SK-N-SH treated with all-trans-retinoic acid at 6 μM for 48 hours (cell line): ENCODE results near the gene GDI2.

Experiments
- ATAC-seq: fragments of 200-7000 bp; cut with Tn5 transposase; 3 replicates; pipeline ENCODE4 v1.9.1; 2020; ENCODE audit warnings: mild to moderate bottlenecking, moderate library complexity
- ARNTL ChIP-seq: fragments of 450-650 bp; formaldehyde crosslinking; IDR thresholded peaks from 2 replicates; pipeline ENCODE4 v1.5.0; 2020; ENCODE audit warnings: low read depth, mild to moderate bottlenecking, moderate library complexity, borderline replicate concordance
- BACH2 ChIP-seq: fragments of 250-450 bp; sonication (Bioruptor Pico); IDR thresholded peaks from 2 replicates; pipeline ENCODE4 v1.9.0; 2021; ENCODE audit warnings: mild to moderate bottlenecking, borderline replicate concordance
- CSDC2 ChIP-seq: fragments of 250-450 bp; sonication (Bioruptor Pico); IDR thresholded peaks from 2 replicates; pipeline ENCODE4 v1.5.0; 2020; ENCODE audit warnings: mild to moderate bottlenecking, moderate library complexity
- ESRRG ChIP-seq: fragments of 250-450 bp; sonication (Bioruptor Pico); IDR thresholded peaks from 2 replicates; pipeline ENCODE4 v1.6.1; 2021; ENCODE audit warnings: mild to moderate bottlenecking
- GLIS3 ChIP-seq: fragments of 250-450 bp; sonication (Bioruptor Pico); IDR thresholded peaks from 2 replicates; pipeline ENCODE4 v1.5.0; 2020; ENCODE audit warnings: mild to moderate bottlenecking, moderate library complexity
- ISL1 ChIP-seq: fragments of 250-450 bp; sonication (Bioruptor Pico); IDR thresholded peaks from 2 replicates; pipeline ENCODE4 v2.1.2; 2022; ENCODE audit warnings: mild to moderate bottlenecking, moderate library complexity
- PPARA ChIP-seq: fragments of 250-450 bp; sonication (Bioruptor Pico); IDR thresholded peaks from 2 replicates; pipeline ENCODE4 v1.5.0; 2020; ENCODE audit warnings: mild to moderate bottlenecking, borderline replicate concordance
- RARB ChIP-seq: fragments of 250-450 bp; sonication (Bioruptor Pico); IDR thresholded peaks from 2 replicates; pipeline ENCODE4 v1.8.0; 2021; ENCODE audit warnings: mild to moderate bottlenecking, moderate library complexity
- SNAI2 ChIP-seq: fragments of 250-450 bp; sonication (Bioruptor Pico); IDR thresholded peaks from 2 replicates; pipeline ENCODE4 v1.5.0; 2020; ENCODE audit warnings: mild to moderate bottlenecking, moderate library complexity
- TCF4 ChIP-seq: fragments of 250-450 bp; sonication (Bioruptor Pico); IDR thresholded peaks from 2 replicates; pipeline ENCODE4 v1.8.0; 2021; ENCODE audit warnings: mild to moderate bottlenecking, moderate library complexity, borderline replicate concordance
- ZC3H10 ChIP-seq: fragments of 250-450 bp; sonication (Bioruptor Pico); IDR thresholded peaks from 2 replicates; pipeline ENCODE4 v1.5.1; 2021; ENCODE audit warnings: mild to moderate bottlenecking, moderate library complexity
- ZFP3 ChIP-seq: fragments of 250-450 bp; sonication (Bioruptor Pico); IDR thresholded peaks from 2 replicates; pipeline ENCODE4 v1.5.0; 2020; ENCODE audit warnings: mild to moderate bottlenecking, moderate library complexity
- ZFP30 ChIP-seq: fragments of 450-650 bp; formaldehyde crosslinking; IDR thresholded peaks from 2 replicates; pipeline ENCODE4 v1.5.0; 2022; ENCODE audit warnings: mild to moderate bottlenecking, moderate library complexity
- ZNF565 ChIP-seq: fragments of 450-650 bp; formaldehyde crosslinking; conservative IDR thresholded peaks from 2 replicates; pipeline ENCODE4 v1.5.0; 2020; ENCODE audit warnings: low read depth, mild to moderate bottlenecking, moderate library complexity
- ZNF70 ChIP-seq: fragments of 450-650 bp; formaldehyde crosslinking; IDR thresholded peaks from 2 replicates; pipeline ENCODE4 v1.5.0; 2020; ENCODE audit warnings: mild to moderate bottlenecking, moderate library complexity
- TF ChIP-seq, protein P1 (sequence below): fragments of 250-450 bp; sonication (Bioruptor Pico); IDR thresholded peaks from 2 replicates; pipeline ENCODE4 v1.8.0; 2020; ENCODE audit warnings: mild to moderate bottlenecking, moderate library complexity, borderline replicate concordance
- TF ChIP-seq, protein P2 (sequence below): fragments of 250-450 bp; sonication (Bioruptor Pico); IDR thresholded peaks from 2 replicates; pipeline ENCODE4 v1.5.1; 2021; ENCODE audit warnings: mild to moderate bottlenecking, moderate library complexity
- TF ChIP-seq, protein P3 (sequence below): fragments of 250-450 bp; sonication (Bioruptor Pico); IDR thresholded peaks from 2 replicates; pipeline ENCODE4 v1.5.0; 2020; ENCODE audit warnings: mild to moderate bottlenecking, moderate library complexity
- TF ChIP-seq, protein P4 (sequence below): fragments of 250-450 bp; sonication (Bioruptor Pico); IDR thresholded peaks from 2 replicates; pipeline ENCODE4 v1.8.0; 2021; ENCODE audit warnings: low read depth, mild to moderate bottlenecking, moderate library complexity, borderline replicate concordance

GDI2 gene

DNA sequence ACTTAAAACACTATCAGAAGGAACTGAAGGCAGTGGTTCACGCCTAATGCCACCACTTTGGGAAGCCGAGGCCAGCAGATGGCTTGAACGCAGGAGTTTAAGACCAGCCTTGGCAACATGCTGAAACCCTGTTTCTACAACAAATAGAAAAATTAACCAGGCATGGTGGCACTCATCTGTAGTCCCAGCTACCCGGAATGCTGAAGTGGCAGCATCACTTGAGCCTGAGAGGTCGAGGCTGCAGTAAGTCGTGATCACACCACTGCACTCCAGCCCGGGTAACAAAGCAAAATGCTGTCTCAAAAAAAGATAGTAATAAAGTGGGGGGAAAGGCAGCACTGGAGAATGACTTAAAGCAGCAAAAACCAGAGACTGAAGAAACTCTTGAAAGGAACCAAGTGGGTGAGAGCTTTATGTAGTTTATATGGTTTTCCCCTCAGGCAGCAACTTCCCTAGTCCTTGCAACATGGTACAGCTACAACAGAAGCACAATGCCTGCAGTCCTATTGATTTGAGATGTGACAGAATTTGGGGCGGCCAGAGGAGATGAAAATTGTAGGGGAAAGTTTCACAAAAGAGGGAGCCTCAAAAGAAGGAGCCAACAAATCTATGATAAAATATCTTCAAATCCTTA lies 38.1 kb downstream of the GDI2 start:
- ATAC-seq: no peak
- TF ChIP-seq PPARA (CRISPR knock-in tag) (no peak), SNAI2 (CRISPR knock-in tag) (no peak), TCF4 (no peak), BACH2 (CRISPR knock-in tag) (no peak)
- TF ChIP-seq, protein P1, sequence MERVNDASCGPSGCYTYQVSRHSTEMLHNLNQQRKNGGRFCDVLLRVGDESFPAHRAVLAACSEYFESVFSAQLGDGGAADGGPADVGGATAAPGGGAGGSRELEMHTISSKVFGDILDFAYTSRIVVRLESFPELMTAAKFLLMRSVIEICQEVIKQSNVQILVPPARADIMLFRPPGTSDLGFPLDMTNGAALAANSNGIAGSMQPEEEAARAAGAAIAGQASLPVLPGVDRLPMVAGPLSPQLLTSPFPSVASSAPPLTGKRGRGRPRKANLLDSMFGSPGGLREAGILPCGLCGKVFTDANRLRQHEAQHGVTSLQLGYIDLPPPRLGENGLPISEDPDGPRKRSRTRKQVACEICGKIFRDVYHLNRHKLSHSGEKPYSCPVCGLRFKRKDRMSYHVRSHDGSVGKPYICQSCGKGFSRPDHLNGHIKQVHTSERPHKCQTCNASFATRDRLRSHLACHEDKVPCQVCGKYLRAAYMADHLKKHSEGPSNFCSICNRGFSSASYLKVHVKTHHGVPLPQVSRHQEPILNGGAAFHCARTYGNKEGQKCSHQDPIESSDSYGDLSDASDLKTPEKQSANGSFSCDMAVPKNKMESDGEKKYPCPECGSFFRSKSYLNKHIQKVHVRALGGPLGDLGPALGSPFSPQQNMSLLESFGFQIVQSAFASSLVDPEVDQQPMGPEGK (CRISPR knock-in tag): no peak
- TF ChIP-seq, protein P2, sequence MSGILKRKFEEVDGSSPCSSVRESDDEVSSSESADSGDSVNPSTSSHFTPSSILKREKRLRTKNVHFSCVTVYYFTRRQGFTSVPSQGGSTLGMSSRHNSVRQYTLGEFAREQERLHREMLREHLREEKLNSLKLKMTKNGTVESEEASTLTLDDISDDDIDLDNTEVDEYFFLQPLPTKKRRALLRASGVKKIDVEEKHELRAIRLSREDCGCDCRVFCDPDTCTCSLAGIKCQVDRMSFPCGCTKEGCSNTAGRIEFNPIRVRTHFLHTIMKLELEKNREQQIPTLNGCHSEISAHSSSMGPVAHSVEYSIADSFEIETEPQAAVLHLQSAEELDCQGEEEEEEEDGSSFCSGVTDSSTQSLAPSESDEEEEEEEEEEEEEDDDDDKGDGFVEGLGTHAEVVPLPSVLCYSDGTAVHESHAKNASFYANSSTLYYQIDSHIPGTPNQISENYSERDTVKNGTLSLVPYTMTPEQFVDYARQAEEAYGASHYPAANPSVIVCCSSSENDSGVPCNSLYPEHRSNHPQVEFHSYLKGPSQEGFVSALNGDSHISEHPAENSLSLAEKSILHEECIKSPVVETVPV: no peak

DNA sequence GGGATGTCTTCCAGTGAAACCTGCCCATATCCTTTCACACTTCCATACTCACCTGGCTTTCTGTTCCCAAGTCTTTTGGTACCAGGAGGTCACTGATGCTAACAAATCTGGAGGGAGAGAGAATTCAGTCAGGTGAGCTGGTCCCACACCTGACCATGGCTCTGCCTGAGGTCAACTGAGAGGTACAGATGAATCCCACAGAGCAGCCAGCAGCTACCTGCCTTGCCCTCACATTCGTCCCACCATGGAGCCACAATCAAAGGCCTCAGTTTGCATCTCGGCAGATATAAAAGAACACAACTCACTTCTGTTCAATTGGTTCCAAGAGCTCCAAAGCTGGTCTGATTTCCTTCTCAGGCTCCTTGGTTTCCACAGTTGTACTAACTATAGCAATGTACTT lies 47.0 kb downstream of the GDI2 start:
- TF ChIP-seq ZFP30 (CRISPR knock-in tag) (no peak), RARB (CRISPR knock-in tag) (no peak), BACH2 (CRISPR knock-in tag) (no peak), ARNTL (CRISPR knock-in tag) (no peak), TCF4 (no peak), ZNF70 (CRISPR knock-in tag) (no peak), SNAI2 (CRISPR knock-in tag) (no peak), ZNF565 (CRISPR knock-in tag) (no peak), ESRRG (CRISPR knock-in tag) (no peak), ZC3H10 (CRISPR knock-in tag) (no peak)
- TF ChIP-seq, protein P3, sequence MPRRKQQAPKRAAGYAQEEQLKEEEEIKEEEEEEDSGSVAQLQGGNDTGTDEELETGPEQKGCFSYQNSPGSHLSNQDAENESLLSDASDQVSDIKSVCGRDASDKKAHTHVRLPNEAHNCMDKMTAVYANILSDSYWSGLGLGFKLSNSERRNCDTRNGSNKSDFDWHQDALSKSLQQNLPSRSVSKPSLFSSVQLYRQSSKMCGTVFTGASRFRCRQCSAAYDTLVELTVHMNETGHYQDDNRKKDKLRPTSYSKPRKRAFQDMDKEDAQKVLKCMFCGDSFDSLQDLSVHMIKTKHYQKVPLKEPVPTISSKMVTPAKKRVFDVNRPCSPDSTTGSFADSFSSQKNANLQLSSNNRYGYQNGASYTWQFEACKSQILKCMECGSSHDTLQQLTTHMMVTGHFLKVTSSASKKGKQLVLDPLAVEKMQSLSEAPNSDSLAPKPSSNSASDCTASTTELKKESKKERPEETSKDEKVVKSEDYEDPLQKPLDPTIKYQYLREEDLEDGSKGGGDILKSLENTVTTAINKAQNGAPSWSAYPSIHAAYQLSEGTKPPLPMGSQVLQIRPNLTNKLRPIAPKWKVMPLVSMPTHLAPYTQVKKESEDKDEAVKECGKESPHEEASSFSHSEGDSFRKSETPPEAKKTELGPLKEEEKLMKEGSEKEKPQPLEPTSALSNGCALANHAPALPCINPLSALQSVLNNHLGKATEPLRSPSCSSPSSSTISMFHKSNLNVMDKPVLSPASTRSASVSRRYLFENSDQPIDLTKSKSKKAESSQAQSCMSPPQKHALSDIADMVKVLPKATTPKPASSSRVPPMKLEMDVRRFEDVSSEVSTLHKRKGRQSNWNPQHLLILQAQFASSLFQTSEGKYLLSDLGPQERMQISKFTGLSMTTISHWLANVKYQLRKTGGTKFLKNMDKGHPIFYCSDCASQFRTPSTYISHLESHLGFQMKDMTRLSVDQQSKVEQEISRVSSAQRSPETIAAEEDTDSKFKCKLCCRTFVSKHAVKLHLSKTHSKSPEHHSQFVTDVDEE (CRISPR knock-in tag): no peak
- no peak for ATAC-seq

DNA sequence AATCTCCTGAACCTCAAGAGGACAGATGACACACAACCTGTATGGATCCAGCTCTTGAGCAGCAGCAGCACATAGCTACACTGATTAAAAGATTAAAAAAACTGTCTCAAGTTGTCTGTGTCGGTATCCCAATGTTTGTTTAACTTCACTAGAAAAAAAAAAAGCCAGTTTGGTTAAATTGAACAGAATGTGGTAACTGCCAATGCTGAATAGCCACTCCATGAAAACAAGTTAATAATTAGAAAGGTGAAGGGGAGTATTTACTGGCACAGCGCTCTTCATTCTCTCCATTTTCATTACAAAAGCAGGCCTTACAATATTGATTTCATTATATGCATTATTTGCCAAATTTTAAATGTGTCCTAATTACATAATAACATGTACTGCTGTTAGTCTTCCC lies 47.6 kb downstream of the GDI2 start:
- no peak for TF ChIP-seq SNAI2 (CRISPR knock-in tag)
- TF ChIP-seq BACH2 (CRISPR knock-in tag): no peak
- no peak for TF ChIP-seq CSDC2 (CRISPR knock-in tag)
- no peak for TF ChIP-seq ISL1 (CRISPR knock-in tag)
- TF ChIP-seq, protein P4, sequence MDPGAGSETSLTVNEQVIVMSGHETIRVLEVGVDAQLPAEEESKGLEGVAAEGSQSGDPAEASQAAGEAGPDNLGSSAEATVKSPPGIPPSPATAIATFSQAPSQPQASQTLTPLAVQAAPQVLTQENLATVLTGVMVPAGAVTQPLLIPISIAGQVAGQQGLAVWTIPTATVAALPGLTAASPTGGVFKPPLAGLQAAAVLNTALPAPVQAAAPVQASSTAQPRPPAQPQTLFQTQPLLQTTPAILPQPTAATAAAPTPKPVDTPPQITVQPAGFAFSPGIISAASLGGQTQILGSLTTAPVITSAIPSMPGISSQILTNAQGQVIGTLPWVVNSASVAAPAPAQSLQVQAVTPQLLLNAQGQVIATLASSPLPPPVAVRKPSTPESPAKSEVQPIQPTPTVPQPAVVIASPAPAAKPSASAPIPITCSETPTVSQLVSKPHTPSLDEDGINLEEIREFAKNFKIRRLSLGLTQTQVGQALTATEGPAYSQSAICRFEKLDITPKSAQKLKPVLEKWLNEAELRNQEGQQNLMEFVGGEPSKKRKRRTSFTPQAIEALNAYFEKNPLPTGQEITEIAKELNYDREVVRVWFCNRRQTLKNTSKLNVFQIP (CRISPR knock-in tag): no peak
- TF ChIP-seq ZNF70 (CRISPR knock-in tag): no peak
- TF ChIP-seq GLIS3: no peak
- no peak for TF ChIP-seq ZFP30 (CRISPR knock-in tag)
- no peak for TF ChIP-seq ZFP3 (CRISPR knock-in tag)
- no peak for TF ChIP-seq TCF4
- no peak for TF ChIP-seq ARNTL (CRISPR knock-in tag)
- TF ChIP-seq, protein P1 (CRISPR knock-in tag): no peak
- ATAC-seq: no peak
